Ovary (tissue), 9 donors: ENCODE measurements around the gene DYNC1LI2. TPM values are rescaled to one million over a fixed set of nuclear protein-coding genes. Genes with fewer than 3 reads are reported as not detected.

ENCODE experiments used
- DNase-seq, 5 donors: peaks; one replicate each; pipeline ENCODE4 v3.0.0-alpha.2; 2019 to 2020
- H3K27ac ChIP-seq, 2 donors: fragments of 200-600 bp; one replicate each; pipeline versions ENCODE4 v1.5.1 to v1.8.0; 2019 to 2022
- H3K27me3 ChIP-seq: fragments of 200-600 bp; one replicate; pipeline ENCODE4 v1.8.0; 2022
- H3K36me3 ChIP-seq: fragments of 200-600 bp; sonication (generic); one replicate; pipeline ENCODE4 v1.5.1; 2019
- H3K4me1 ChIP-seq: one replicate; pipeline ENCODE4 v1.8.1; 2013; ENCODE audit warnings: mild to moderate bottlenecking, moderate library complexity; ENCODE audit not compliant: insufficient read depth
- H3K4me3 ChIP-seq: fragments of 200-600 bp; sonication (generic); one replicate; pipeline ENCODE4 v1.5.1; 2017
- H3K9me3 ChIP-seq, 2 donors: fragments of 200-600 bp in 1 of 2; sonication (generic) in 1 of 2; one replicate each; pipeline versions ENCODE4 v1.5.1 to v1.8.1; 2013 to 2019; ENCODE audit warnings: mild to moderate bottlenecking in 1 of 2, moderate library complexity in 1 of 2
- CTCF ChIP-seq, 3 donors: fragments of 450-650 bp in 2 of 3; fragments of 200-600 bp in 1 of 3; IDR thresholded peaks; one replicate each; pipeline versions ENCODE4 v1.5.1 to v1.8.0; 2016 to 2022; ENCODE audit warnings: antibody characterized with exemption in 3 of 3, mild to moderate bottlenecking in 1 of 3
- EP300 ChIP-seq: sonication (generic); formaldehyde crosslinking; IDR thresholded peaks from one replicate; pipeline ENCODE4 v1.6.1; 2017; ENCODE audit warnings: antibody characterized with exemption
- POLR2A ChIP-seq: fragments of 450-650 bp; IDR thresholded peaks from one replicate; pipeline ENCODE4 v1.6.1; 2017; ENCODE audit warnings: antibody characterized with exemption, mild to moderate bottlenecking, moderate library complexity
- whole genome bisulfite sequencing, 3 donors: extraction: QIAGEN DNeasy Blood & Tissue Kit in 1 of 3; methylation state at CpG; one replicate each; pipeline versions ENCODE4 v1.1.5 to v1.1.7; 2013 to 2017; 5-methylcytosine and 5-hydroxymethylcytosine counted together
- intact Hi-C, 4 donors: fragments of 100-400 bp; cut with DNase I; formaldehyde crosslinking; loops; one replicate each; pipeline versions ENCODE4 v1.11.0 to v1.15.1; 2022 to 2023
- polyA plus RNA-seq, 2 donors: library from polyadenylated mRNA; stranded (reverse); fragments of 200-250 nt in 1 of 2; fragments of 350-450 nt in 1 of 2; fragmentation: Illumina TruSeq in 1 of 2; extraction: RNeasy Lipid Tissue Mini Kit (QIAGEN cat#74804) in 1 of 2; gene quantifications; one replicate each; pipeline ENCODE4 v1.2.3, GENCODE V29; 2013 to 2014
- total RNA-seq, 7 donors: library from RNA; depleted of rRNA in 2 of 7; stranded (reverse); fragments of >200 nt in 2 of 7; fragmentation: NEBNext Ultra II Directional in 3 of 7; extraction: Animal tissue kit (Norgen Biotek cat#: 25700) in 3 of 7; gene quantifications; one replicate each; pipeline versions ENCODE4 v1.1.0 to v1.2.4, GENCODE V29; 2016 to 2023
- donor health status: DM: no; HTN: no; CAD: no; lungs with moderate emphysema.
- donor health status: DM: no; HTN: no; CAD: no.
- donor health status: Bipolar disorder and iron deficiency.
- donor health status: DM: yes; HTN: yes; CAD: no.
- donor health status: DM: no; HTN: no; CAD: no.
- donor health status: DM: yes; HTN: yes; CAD: no.

The DYNC1LI2 gene
- total and polyA plus RNA-seq, 9 donors = 44.3 to 116 (median 94.6) TPM

- Histone ChIP-seq H3K4me1 (peaks cover 11% of the 10 kb centered on the region), H3K36me3 (no peaks in the 10 kb centered on the region), H3K9me3 (no peaks in the 10 kb centered on the region), H3K4me3 (no peak overlapping the region), H3K27ac (no peak overlapping the region), H3K27me3 (no peaks in the 10 kb centered on the region)
- intact Hi-C loops = no loop called here
- 76 to 87% (median 80%) methylated on average over 4 of the region's 4 CpGs for WGBS, 3 donors
- no peak for TF ChIP-seq EP300
- no peak for TF ChIP-seq CTCF (IDR thresholded peaks at IDR 0.05)
- no peak for TF ChIP-seq POLR2A
- no peak for DNase-seq
These were observed 58.3 kb downstream of the DYNC1LI2 start for GRCh38 chr16:66693149-66693548.

GRCh38 chr16:66692341-66692740 is 59.1 kb downstream of the DYNC1LI2 start:
- Histone ChIP-seq H3K9me3 (no peaks in the 10 kb centered on the region), H3K36me3 (no peaks in the 10 kb centered on the region), H3K27ac (no peak overlapping the region), H3K4me3 (no peak overlapping the region), H3K4me1 (peaks cover 11% of the 10 kb centered on the region), H3K27me3 (no peaks in the 10 kb centered on the region)
- DNase-seq = no peak
- TF ChIP-seq CTCF (IDR thresholded peaks at IDR 0.05) (no peak), POLR2A (no peak), EP300 (no peak)
- intact Hi-C loops = no loop called here
- 89 to 96% (median 91%) methylated on average over 6 of the region's 6 CpGs for WGBS, 3 donors

GRCh38 chr16:66691234-66691633 is 60.2 kb downstream of the DYNC1LI2 start:
- Histone ChIP-seq H3K4me1 (peaks cover 9% of the 10 kb centered on the region), H3K9me3 (no peaks in the 10 kb centered on the region), H3K36me3 (no peaks in the 10 kb centered on the region), H3K4me3 (no peak overlapping the region), H3K27me3 (no peaks in the 10 kb centered on the region), H3K27ac (no peak overlapping the region)
- no peak for DNase-seq
- TF ChIP-seq POLR2A (no peak), EP300 (no peak), CTCF (IDR thresholded peaks at IDR 0.05) (no peak)
- WGBS, 3 donors = 97 to 98% (median 97%) methylated on average over 6 of the region's 6 CpGs
- intact Hi-C loops = no loop called here

- TF ChIP-seq EP300 (no peak), CTCF (IDR thresholded peaks at IDR 0.05) (no peak), POLR2A (no peak)
- H3K27ac ChIP-seq = no peak overlapping the region
- DNase-seq = no peak
- H3K27me3 ChIP-seq = no peaks in the 10 kb centered on the region
- H3K4me3 ChIP-seq = no peak overlapping the region
- H3K4me1 ChIP-seq = peaks cover 2% of the 10 kb centered on the region
- 81 to 82% (median 81%) methylated on average over 7 of the region's 7 CpGs for WGBS, 3 donors
- intact Hi-C loops = no loop called here
- H3K9me3 ChIP-seq = no peaks in the 10 kb centered on the region
- no peaks in the 10 kb centered on the region for H3K36me3 ChIP-seq
These were observed 61.1 kb downstream of the DYNC1LI2 start for GRCh38 chr16:66690106-66690847.
